Activated T-cell treated with anti-CD3 and anti-CD28 coated beads, Interleukin-2, amount 50 U/mL, for 24 hours (primary cell): ENCODE measurements around the gene PGRMC1.
"Not testable (repeated sequence)": the region's sequence is repeated elsewhere in the genome, so short reads cannot be mapped to it uniquely, and the experiment has no call there.

Source experiments
- DNase-seq: peaks from one replicate; pipeline ENCODE4 v3.0.0-alpha.2; 2020
- H3K27ac Mint-ChIP-seq: 2 replicates; pipeline ENCODE4 v1.8.0; 2020; ENCODE audit warnings: mild to moderate bottlenecking, mixed read lengths
- H3K27me3 Mint-ChIP-seq: 2 replicates; pipeline ENCODE4 v1.8.0; 2020; ENCODE audit warnings: mixed read lengths
- H3K36me3 Mint-ChIP-seq: 2 replicates; pipeline ENCODE4 v1.8.0; 2020; ENCODE audit warnings: low read depth, mixed read lengths
- H3K4me1 Mint-ChIP-seq: 2 replicates; pipeline ENCODE4 v1.8.0; 2020; ENCODE audit warnings: low read depth, mixed read lengths
- H3K4me3 Mint-ChIP-seq: 2 replicates; pipeline ENCODE4 v1.8.0; 2020; ENCODE audit warnings: mild to moderate bottlenecking, moderate library complexity, mixed read lengths
- H3K9me3 Mint-ChIP-seq: 2 replicates; pipeline ENCODE4 v1.8.0; 2020; ENCODE audit warnings: mixed read lengths

PGRMC1 gene

DNA sequence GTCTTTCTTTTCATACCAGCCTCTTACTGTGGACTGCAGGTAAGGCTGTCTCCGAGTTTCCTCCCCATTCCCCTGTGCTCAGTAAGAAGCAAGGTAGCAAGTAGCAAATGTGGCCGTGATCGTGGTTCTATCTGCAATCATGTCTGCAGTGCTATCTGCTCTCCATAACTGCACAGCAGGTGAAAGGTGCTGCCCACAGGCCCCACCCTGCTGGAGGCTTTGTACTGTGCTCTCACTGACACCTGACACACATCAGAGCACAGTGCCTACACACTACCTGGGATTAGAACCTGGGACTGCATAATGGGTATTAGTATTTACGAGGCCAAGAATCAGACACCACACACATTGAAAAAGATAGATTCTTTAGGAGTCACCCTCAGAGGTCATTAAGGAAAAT, 15.3 kb downstream of the PGRMC1 start:
- Mint-ChIP-seq H3K36me3 (peaks cover 14% of the 10 kb centered on the region), H3K4me3 (no peak overlapping the region), H3K9me3 (no peaks in the 10 kb centered on the region), H3K27me3 (peaks cover 23% of the 10 kb centered on the region), H3K4me1 (peaks cover 2% of the 10 kb centered on the region), H3K27ac (no peak overlapping the region)
- no peak for DNase-seq

DNA sequence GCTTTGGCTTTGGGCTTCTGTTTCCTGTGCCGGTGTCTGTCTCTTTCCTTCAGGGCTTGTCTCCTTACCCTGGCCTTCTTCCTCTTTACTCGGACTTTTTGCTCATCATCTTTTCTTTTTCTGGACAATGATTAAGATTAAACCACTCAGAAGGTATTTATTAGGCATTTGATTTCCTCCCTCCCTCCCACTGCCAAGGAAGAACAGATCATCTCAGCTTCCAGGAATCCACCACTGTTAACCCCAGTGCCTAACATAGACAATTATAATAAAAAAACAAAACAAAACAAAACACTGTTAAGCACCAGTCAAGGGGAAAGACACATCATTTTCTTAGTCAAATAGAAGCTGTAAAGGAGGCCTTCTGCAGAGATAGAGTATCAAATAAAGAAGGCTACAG, 16.6 kb downstream of the PGRMC1 start:
- Mint-ChIP-seq H3K27me3 (peaks cover 34% of the 10 kb centered on the region), H3K4me1 (peaks cover 2% of the 10 kb centered on the region), H3K36me3 (peaks cover 14% of the 10 kb centered on the region), H3K9me3 (no peaks in the 10 kb centered on the region), H3K27ac (no peak overlapping the region), H3K4me3 (no peak overlapping the region)
- DNase-seq = no peak

DNA sequence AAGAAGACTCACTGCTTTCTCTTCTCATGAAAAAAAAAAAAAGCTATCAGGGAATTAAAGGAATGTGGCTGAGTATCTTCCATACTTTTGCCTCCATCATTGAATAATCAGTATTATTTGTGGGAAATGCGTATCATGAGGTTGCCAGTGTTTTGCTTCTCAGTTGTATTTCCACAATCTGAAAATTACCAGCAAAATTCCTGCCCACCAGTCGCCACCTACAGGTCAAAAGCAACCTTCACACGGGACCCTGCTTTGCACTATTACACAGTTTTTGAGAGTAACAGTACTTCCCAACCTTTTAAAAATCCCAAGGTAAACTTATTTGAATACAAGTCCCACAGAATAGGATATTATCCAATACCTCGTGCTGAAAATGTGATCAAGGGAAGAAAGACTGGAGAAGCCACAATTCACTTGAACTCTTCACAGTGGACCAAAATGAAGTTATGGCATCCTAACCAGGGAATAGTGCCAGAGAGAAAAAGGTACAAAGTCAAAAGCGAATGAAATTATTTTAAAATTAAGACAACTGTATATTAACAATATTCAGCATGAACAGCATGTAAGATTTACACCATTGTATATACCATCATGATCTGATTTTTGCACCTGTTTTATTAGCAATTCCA, 30.4 kb downstream of the PGRMC1 start:
- no peaks in the 10 kb centered on the region for H3K4me1 Mint-ChIP-seq
- H3K36me3 Mint-ChIP-seq = no peaks in the 10 kb centered on the region
- no peak overlapping the region for H3K4me3 Mint-ChIP-seq
- H3K27me3 Mint-ChIP-seq = peaks cover 58% of the 10 kb centered on the region
- H3K27ac Mint-ChIP-seq = no peak overlapping the region
- no peak for DNase-seq
- H3K9me3 Mint-ChIP-seq = no peaks in the 10 kb centered on the region

DNA sequence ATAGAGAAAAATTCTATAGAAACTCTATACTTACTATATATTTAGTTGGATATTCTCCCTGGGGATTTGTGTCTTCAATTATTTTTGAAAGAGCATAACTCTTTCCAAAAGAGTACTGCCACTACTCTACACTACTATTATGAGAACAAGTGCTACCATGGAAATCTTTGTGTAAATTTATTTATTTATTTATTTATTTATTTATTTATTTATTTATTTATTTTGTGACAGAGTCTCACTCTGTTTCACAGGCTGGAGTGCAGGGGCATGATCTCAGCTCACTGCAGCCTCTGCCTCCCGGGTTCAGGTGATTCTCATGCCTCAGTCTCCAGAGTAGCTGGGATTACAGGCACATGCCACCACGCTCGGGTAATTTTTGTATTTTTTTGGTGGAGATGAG, 31.0 kb downstream of the PGRMC1 start:
- DNase-seq, H3K27ac Mint-ChIP-seq, H3K4me1 Mint-ChIP-seq, H3K9me3 Mint-ChIP-seq, H3K36me3 Mint-ChIP-seq, H3K4me3 Mint-ChIP-seq: not testable (repeated sequence)
- H3K27me3 Mint-ChIP-seq = peaks cover 55% of the 10 kb centered on the region

DNA sequence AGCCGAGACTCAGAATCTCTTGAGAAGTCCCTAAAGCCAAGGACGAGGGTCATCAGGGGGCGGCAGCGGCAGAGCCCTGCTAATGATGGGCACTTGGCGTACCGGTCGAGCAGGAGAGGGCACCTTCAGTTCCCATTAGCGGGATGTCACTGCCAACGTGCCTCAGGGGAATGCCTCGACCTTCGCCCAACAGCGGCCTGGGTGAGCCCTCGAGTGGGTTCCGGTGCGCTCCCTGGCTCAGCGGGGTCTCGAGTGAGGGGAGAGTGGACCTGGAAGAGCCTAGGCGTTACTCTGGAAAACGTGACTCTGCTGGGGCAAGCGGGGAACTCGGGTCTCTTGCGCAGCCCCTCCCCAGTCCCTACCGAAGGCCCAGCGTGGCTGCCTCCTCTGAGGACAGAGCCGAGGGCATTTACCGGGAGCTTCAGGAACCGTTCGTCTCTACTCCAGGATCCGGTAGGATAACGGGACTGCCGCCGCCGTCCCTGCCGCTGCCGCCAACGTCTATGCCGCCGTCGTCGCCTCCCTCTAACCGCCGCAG, 36.9 kb downstream of the PGRMC1 start:
- Mint-ChIP-seq H3K36me3 (no peaks in the 10 kb centered on the region), H3K4me1 (peaks cover 10% of the 10 kb centered on the region), H3K27ac (no peak overlapping the region), H3K9me3 (no peaks in the 10 kb centered on the region), H3K4me3 (no peak overlapping the region), H3K27me3 (peaks cover 52% of the 10 kb centered on the region)
- no peak for DNase-seq

DNA sequence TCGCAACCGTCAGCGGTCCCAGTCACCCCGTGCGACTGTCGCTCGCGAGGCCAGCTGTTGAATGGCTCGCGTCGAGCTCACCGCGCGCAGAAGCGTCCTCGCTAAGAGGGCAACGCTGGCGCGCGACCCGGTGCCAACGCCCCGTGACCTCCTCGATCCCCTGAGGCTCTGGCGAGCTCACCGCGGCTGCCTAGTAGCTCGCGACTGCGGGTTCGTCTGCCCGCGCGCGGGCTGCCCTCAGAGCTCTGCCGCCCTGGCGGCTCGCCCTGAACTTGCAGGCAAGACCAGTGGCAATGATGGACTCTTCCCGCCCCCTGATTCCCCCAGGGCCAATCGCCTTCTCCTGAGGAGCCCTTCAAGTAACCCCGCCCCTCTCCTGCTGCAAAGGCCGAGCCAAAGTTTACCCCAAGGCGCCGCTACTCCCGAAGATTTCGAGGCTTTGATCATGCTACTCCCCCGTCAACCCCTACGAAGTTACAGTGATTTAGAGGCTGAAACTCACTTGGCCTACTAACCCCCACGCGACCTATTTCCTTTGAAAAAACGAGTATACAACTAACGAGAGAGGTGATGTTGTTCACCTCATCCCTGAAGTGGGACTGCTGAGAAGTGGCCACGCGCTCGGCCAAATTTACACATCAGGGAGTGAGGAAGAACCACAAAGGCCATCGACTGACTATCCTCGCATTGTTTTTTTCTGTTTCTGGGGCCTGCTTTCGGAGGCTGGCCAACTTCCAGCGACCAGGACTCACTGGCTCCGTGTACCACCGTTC, 37.5 kb downstream of the PGRMC1 start:
- Mint-ChIP-seq H3K4me1 (peaks cover 10% of the 10 kb centered on the region), H3K36me3 (no peaks in the 10 kb centered on the region), H3K9me3 (no peaks in the 10 kb centered on the region), H3K4me3 (peak overlapping the region; percentile 46), H3K27ac (no peak overlapping the region), H3K27me3 (peaks cover 46% of the 10 kb centered on the region)
- peak; percentile 56 for DNase-seq

DNA sequence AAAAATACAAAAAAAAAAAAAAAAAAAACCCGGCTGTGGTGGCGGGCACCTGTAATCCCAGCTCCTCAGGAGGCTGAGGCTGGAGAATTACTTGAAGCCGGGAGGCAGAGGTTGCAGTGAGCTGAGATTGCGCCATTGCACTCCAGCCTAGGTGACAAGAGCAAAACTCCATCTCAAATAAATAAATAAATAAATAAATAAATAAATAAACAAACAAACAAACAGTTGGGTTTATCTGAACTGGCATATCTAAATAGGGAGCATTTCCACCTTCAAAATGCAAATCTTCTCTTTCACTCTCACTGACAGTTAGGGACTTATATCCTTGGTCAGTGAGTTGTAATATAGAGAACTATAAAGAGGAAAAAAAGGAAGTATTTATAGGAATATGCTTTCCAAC, 46.3 kb downstream of the PGRMC1 start:
- H3K9me3 Mint-ChIP-seq, H3K27ac Mint-ChIP-seq, DNase-seq, H3K4me1 Mint-ChIP-seq, H3K36me3 Mint-ChIP-seq, H3K4me3 Mint-ChIP-seq: not testable (repeated sequence)
- H3K27me3 Mint-ChIP-seq = peaks cover 34% of the 10 kb centered on the region

DNA sequence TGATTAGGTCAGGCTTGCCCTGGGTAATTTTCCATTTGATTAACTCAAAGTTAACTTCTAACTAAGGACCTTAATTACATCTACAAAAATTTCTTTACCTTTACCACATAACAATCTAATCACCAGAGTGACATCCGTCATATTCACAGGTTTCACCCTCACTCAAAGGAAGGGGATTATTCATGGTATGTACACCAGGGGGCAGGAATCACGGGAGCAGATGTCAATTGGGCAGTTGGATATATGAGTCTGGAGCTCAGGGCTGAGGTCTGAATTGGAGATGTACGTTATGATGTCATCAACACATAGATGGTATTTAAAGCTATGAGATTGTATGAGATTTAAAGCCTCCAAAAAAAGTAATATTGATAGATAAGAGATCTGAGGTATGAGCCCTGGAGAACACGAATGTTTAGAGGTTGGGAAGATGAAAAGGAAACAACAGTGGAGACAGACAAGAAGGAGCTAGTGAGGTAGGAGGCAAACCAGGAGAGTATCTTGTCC, 52.9 kb downstream of the PGRMC1 start:
- Mint-ChIP-seq H3K4me1 (no peaks in the 10 kb centered on the region), H3K9me3 (no peaks in the 10 kb centered on the region), H3K27me3 (peaks cover 29% of the 10 kb centered on the region), H3K4me3 (no peak overlapping the region), H3K27ac (no peak overlapping the region), H3K36me3 (no peaks in the 10 kb centered on the region)
- no peak for DNase-seq

DNA sequence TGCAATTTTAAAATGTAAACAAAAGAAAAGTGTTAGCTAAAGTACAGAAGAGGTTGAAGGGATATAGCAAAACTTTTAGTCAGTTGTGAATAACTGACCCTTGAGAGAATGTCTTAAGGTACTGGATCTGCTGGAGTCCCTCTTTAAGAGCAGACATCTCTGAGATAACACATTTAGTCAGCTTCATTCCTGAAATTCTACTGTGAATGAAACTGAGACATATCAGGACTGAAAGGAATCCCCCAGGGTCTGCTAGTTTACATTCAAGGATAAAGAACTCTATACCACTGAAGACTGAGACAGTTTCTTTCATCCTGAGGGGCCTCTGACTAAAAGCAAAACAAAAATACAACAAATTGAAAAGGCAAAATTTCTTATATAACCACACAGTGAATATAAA, 54.4 kb downstream of the PGRMC1 start:
- Mint-ChIP-seq H3K27ac (no peak overlapping the region), H3K4me1 (no peaks in the 10 kb centered on the region), H3K4me3 (no peak overlapping the region), H3K27me3 (peaks cover 22% of the 10 kb centered on the region), H3K9me3 (no peaks in the 10 kb centered on the region), H3K36me3 (no peaks in the 10 kb centered on the region)
- DNase-seq = no peak

DNA sequence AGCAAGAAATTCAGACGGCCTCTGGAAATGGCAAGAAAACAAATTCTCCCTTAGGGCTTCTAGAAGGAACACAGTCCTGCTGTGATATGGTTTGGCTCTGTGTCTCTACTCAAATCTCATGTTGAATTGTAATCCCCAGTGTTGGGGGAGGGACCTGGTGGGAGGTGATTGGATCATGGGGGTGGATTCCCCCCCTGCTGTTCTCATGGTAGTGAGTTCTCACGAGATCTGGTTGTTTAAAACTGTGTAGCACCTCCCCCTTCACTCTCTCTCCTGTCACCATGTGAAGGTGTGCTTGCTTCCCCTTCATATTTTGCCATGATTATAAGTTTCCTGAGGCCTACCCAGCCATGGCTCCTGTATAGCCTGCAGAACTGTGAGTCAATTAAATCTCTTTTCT, 55.2 kb downstream of the PGRMC1 start:
- not testable (repeated sequence) for H3K4me1 Mint-ChIP-seq, H3K36me3 Mint-ChIP-seq, H3K4me3 Mint-ChIP-seq, H3K9me3 Mint-ChIP-seq, DNase-seq, H3K27ac Mint-ChIP-seq
- H3K27me3 Mint-ChIP-seq = peaks cover 16% of the 10 kb centered on the region

DNA sequence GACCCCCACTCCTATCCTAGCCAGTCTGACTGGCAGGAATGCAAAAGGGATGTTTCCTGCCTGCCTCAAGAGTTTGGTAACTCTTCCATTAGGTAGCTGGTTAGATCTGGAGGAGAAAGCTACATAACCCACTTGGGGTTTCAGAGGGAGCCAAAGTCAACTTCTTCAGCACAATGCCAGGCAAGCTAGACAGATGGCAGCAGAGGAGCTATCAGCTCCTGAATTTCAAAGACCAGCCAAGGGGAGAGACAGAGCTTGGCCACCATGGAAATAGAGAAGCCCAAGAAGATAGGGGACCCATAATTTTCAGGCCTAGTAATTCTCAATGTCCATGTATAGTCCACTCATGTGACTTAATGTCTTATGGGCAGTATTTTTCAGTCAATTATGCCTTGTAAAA, 56.4 kb downstream of the PGRMC1 start:
- H3K4me3 Mint-ChIP-seq = no peak overlapping the region
- no peak for DNase-seq
- H3K27me3 Mint-ChIP-seq = peaks cover 26% of the 10 kb centered on the region
- H3K9me3 Mint-ChIP-seq = no peaks in the 10 kb centered on the region
- no peaks in the 10 kb centered on the region for H3K36me3 Mint-ChIP-seq
- H3K27ac Mint-ChIP-seq = no peak overlapping the region
- no peaks in the 10 kb centered on the region for H3K4me1 Mint-ChIP-seq
